ENCODE measurements around the gene NOA1. TPM values are rescaled to one million over a fixed set of nuclear protein-coding genes. Genes with fewer than 3 reads are reported as not detected.

Gene NOA1
- total and polyA plus RNA-seq, 8 donors = 5.2 to 27.0 (median 14.7) TPM

DNA sequence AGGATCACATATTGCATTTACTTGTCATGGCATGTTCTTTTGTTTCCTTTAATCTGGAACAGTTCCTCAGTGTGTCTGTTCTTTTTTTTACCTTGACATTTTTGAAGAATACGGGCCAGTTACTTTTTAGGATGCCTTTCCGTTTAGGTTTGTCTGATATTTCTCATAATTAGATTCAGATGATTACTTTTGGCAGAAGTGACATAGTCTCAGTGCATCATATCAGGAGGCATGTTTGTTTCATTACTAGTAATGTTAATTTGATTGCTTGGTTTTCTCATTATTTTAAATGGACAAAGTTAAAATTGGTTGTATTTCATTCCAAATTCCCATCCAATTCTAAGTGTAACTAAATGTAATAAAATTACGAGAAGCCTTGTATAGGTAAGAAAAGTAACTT is 9.5 kb upstream of the NOA1 start:
- TF ChIP-seq, protein P1, sequence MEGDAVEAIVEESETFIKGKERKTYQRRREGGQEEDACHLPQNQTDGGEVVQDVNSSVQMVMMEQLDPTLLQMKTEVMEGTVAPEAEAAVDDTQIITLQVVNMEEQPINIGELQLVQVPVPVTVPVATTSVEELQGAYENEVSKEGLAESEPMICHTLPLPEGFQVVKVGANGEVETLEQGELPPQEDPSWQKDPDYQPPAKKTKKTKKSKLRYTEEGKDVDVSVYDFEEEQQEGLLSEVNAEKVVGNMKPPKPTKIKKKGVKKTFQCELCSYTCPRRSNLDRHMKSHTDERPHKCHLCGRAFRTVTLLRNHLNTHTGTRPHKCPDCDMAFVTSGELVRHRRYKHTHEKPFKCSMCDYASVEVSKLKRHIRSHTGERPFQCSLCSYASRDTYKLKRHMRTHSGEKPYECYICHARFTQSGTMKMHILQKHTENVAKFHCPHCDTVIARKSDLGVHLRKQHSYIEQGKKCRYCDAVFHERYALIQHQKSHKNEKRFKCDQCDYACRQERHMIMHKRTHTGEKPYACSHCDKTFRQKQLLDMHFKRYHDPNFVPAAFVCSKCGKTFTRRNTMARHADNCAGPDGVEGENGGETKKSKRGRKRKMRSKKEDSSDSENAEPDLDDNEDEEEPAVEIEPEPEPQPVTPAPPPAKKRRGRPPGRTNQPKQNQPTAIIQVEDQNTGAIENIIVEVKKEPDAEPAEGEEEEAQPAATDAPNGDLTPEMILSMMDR (IDR thresholded peaks at IDR 0.05) = no peak
- Histone ChIP-seq H3K4me3 (no peak overlapping the region), H3K9me3 (no peaks in the 10 kb centered on the region), H3K4me1 (peaks cover 3 to 8% (median 7%) of the 10 kb centered on the region in 3 donors), H3K27me3 (no peaks in the 10 kb centered on the region), H3K27ac (no peak overlapping the region), H3K36me3 (peaks cover 4 to 47% (median 14%) of the 10 kb centered on the region in 3 donors)
- intact Hi-C loops (cut with DNase I) = no loop called here
- no peak for DNase-seq
- ATAC-seq = no peak
- no peak for FAIRE-seq
- 95 to 96% methylated on average over 3 of the region's 3 CpGs for WGBS, 2 donors

DNA sequence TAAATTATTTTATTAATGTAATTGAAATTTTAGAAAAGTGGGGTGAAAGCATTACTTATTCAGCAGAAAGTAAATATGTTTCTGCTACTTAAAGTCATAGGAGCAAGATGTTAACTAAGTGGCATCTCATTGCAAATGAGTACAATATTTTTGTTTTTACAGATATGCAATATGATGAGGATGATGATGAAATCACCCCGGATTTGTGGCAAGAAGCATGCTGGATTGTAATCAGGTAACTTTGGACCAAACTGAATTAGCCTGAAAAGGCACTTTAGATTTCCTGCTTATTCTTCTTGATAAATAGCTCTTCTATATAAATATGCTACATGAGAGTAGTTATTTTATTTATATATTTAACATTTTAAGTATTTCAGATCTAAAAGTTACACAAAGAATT is 8.8 kb upstream of the NOA1 start:
- H3K4me3 ChIP-seq = no peak overlapping the region
- FAIRE-seq (no peak), ATAC-seq (no peak), DNase-seq (no peak)
- no peaks in the 10 kb centered on the region for H3K9me3 ChIP-seq
- WGBS, 2 donors = 66 to 73% methylated on average over 1 of the region's 1 CpG
- TF ChIP-seq, protein P1 (IDR thresholded peaks at IDR 0.05) = no peak
- H3K27me3 ChIP-seq = no peaks in the 10 kb centered on the region
- peaks cover 3 to 16% (median 15%) of the 10 kb centered on the region in 3 donors for H3K4me1 ChIP-seq
- H3K36me3 ChIP-seq = peaks cover 4 to 39% (median 10%) of the 10 kb centered on the region in 3 donors
- intact Hi-C loops (cut with DNase I) = no loop called here
- H3K27ac ChIP-seq = no peak overlapping the region

DNA sequence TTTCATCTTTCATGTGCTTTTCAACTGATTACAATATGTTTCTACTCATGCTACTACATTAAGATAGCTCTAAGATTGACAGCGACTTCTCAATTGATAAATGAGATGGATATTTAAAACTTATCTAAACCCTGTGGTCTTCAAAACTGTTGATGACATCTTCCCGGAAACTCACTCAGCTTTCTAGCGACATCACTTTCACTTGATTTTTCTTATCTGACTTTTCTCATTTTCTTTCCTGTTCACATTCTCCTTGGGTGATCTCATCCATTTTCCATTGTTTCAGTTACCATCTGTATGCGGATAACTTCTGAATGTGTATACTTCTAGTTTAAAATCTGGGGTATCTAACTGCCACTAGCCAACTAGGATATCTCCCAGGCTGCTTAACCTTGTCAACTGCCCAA is 4.4 kb upstream of the NOA1 start:
- FAIRE-seq (no peak), DNase-seq (no peak), ATAC-seq (no peak)
- peak overlapping the region in 1 of 4 donors; percentile 88 for H3K4me3 ChIP-seq
- TF ChIP-seq, protein P1 (IDR thresholded peaks at IDR 0.05) = no peak
- peak overlapping the region in 3 of 4 donors; percentile 1 to 79 (median 57) for H3K27ac ChIP-seq
- no peaks in the 10 kb centered on the region for H3K9me3 ChIP-seq
- WGBS, 2 donors = 47 to 59% methylated on average over 4 of the region's 4 CpGs
- H3K4me1 ChIP-seq = peaks cover 16 to 30% (median 26%) of the 10 kb centered on the region in 3 donors
- H3K27me3 ChIP-seq = no peaks in the 10 kb centered on the region
- intact Hi-C loops (cut with DNase I) = no loop called here
- H3K36me3 ChIP-seq = peaks cover 0 to 7% (median 2%) of the 10 kb centered on the region in 3 donors

DNA sequence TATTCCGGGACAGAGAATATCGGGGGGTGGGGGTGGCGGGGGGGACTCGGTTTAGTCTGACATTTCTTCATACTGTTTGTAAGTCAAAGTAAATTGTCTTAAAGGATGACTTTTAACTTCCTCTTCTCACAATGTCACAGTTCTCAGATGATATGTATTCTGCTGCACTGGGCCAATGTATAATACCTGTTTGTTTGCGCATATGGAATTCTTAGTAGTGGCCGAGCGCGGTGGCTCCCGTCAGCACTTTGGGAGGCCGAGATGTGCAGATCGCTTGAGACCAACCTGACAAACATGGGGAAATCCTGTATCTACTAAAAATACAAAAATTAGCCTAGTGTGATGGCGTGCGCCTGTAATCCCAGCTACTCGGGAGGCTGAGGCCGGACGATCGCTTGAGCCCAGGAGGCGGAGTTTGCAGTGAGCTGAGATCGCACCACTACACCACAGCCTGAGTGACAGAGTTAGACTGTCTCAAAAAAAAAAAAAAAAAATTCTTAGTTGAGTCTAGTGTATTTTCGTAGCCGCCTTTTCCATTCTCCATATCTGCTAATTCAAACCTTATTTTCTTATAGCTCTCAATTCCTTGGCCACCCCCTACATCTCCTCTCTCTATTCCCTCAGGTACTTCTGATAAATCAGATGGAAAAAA is 2.1 kb upstream of the NOA1 start:
- no peak for FAIRE-seq
- intact Hi-C loops (cut with DNase I) = loop anchor here in 1 of 3 donors (10.0 kb wide), 1 partner anchor 65 kb away; no protein-coding TSS in a partner anchor

More for the DNA sequence above, 2.1 kb upstream of the NOA1 start:
- Histone ChIP-seq H3K36me3 (peaks cover 0 to 4% (median 0%) of the 10 kb centered on the region in 3 donors), H3K4me1 (peaks cover 26 to 43% (median 26%) of the 10 kb centered on the region in 3 donors), H3K27me3 (no peaks in the 10 kb centered on the region), H3K9me3 (no peaks in the 10 kb centered on the region), H3K27ac (peak overlapping the region in 3 of 4 donors; percentile 77 to 90 (median 84)), H3K4me3 (peak overlapping the region; percentile 72 to 94 (median 86))
- WGBS, 2 donors = 6 to 11% methylated on average over 21 of the region's 21 CpGs
- ATAC-seq (no peak), DNase-seq (no peak)
- TF ChIP-seq, protein P1 (IDR thresholded peaks at IDR 0.05) = no peak
